ENCODE measurements around the gene HDAC4.

DNA sequence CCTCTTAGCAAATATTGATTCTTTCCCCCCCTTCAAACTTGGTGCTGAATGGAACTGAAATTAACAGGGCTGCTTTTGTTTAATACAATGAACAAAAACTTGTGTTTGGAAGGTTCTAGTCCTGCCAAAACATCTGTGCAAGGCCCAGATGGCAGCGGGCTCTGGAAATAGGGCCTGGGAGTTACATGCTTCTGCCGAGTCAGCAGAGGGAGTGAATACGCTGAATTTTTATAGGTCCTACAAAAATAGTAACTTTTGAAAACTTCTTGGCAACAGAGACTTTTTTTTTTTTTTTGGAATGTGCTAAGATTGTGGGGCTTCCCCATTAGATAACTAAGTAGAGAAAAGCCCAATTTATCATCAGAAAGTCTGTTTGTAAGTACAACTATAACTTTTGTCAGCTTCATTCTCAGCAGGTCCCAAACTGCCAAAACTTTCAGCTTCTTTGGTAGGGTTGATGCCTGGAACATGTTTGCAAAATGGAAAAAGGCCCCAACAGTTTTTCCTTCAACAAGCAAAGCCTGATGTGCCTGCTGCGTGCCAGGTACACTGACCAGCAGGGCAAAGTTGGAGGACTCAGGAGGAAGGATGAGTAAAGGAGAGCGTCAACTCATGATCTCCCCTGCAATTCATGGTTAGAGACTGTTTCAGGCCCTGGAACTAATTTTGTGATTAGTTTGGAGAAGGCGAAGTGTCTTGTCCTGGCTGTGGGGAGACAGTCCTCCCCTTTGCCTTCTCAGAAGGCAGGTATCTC lies 45.1 kb upstream of the HDAC4 start:
- TF ChIP-seq, protein P1, sequence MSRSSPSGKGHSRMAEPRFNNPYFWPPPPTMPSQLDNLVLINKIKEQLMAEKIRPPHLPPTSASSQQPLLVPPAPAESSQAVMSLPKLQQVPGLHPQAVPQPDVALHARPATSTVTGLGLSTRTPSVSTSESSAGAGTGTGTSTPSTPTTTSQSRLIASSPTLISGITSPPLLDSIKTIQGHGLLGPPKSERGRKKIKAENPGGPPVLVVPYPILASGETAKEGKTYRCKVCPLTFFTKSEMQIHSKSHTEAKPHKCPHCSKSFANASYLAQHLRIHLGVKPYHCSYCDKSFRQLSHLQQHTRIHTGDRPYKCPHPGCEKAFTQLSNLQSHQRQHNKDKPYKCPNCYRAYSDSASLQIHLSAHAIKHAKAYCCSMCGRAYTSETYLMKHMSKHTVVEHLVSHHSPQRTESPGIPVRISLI (tag by site-specific recombination; IDR thresholded peaks at IDR 0.05): no peak
- TF ChIP-seq KLF16 (tag by site-specific recombination; IDR thresholded peaks at IDR 0.05) (no peak), ZNF777 (tag by site-specific recombination; IDR thresholded peaks at IDR 0.05; ENCODE audit: borderline replicate concordance) (no peak), ZBTB21 (tag by site-specific recombination; IDR thresholded peaks at IDR 0.05) (no peak), YY1 (tag by site-specific recombination; IDR thresholded peaks at IDR 0.05) (no peak), ZNF548 (tag by site-specific recombination; IDR thresholded peaks at IDR 0.05) (no peak), GLI2 (tag by site-specific recombination; IDR thresholded peaks at IDR 0.05; ENCODE audit: borderline replicate concordance, low read depth) (no peak)
- TF ChIP-seq, protein P2, sequence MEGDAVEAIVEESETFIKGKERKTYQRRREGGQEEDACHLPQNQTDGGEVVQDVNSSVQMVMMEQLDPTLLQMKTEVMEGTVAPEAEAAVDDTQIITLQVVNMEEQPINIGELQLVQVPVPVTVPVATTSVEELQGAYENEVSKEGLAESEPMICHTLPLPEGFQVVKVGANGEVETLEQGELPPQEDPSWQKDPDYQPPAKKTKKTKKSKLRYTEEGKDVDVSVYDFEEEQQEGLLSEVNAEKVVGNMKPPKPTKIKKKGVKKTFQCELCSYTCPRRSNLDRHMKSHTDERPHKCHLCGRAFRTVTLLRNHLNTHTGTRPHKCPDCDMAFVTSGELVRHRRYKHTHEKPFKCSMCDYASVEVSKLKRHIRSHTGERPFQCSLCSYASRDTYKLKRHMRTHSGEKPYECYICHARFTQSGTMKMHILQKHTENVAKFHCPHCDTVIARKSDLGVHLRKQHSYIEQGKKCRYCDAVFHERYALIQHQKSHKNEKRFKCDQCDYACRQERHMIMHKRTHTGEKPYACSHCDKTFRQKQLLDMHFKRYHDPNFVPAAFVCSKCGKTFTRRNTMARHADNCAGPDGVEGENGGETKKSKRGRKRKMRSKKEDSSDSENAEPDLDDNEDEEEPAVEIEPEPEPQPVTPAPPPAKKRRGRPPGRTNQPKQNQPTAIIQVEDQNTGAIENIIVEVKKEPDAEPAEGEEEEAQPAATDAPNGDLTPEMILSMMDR (tag by site-specific recombination; IDR thresholded peaks at IDR 0.05): no peak
- TF ChIP-seq, protein P3, sequence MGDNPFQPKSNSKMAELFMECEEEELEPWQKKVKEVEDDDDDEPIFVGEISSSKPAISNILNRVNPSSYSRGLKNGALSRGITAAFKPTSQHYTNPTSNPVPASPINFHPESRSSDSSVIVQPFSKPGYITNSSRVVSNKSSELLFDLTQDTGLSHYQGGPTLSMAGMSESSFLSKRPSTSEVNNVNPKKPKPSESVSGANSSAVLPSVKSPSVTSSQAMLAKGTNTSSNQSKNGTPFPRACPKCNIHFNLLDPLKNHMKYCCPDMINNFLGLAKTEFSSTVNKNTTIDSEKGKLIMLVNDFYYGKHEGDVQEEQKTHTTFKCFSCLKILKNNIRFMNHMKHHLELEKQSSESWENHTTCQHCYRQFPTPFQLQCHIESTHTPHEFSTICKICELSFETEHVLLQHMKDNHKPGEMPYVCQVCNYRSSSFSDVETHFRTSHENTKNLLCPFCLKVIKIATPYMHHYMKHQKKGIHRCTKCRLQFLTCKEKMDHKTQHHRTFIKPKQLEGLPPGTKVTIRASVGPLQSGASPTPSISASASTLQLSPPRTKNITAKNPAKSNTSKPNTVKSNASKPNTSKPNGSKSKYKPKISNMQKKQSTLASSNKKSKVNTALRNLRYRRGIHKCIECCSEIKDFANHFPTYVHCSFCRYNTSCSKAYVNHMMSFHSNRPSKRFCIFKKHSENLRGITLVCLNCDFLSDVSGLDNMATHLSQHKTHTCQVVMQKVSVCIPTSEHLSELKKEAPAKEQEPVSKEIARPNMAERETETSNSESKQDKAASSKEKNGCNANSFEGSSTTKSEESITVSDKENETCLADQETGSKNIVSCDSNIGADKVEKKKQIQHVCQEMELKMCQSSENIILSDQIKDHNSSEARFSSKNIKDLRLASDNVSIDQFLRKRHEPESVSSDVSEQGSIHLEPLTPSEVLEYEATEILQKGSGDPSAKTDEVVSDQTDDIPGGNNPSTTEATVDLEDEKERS (tag by site-specific recombination; IDR thresholded peaks at IDR 0.05): no peak
